Measurements from ENCODE around the gene MKLN1.
A peak's percentile ranks its signal among the peaks of the same experiment; 100 is the strongest.

MKLN1 gene

DNA sequence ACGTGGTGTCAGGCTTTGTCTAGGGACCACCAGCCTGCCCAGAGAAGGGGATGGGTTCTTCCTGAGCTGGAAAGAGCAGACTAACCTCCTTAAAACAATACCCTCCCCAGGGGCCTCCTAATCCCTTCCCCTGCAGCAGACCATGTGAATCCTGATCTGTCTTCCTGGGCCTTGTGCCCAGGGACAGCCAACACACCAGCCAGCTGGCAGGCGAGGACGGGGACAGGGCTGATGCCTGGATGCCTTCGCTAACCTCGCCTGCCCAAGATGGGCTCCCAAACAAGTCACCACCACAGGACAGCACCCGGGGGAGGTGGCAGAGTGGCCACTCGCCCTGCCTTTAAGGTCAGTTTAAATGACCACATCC, 211.1 kb downstream of the MKLN1 start:
- no peak for DNase-seq (ENCODE audit: extremely low read depth, low read depth)

DNA sequence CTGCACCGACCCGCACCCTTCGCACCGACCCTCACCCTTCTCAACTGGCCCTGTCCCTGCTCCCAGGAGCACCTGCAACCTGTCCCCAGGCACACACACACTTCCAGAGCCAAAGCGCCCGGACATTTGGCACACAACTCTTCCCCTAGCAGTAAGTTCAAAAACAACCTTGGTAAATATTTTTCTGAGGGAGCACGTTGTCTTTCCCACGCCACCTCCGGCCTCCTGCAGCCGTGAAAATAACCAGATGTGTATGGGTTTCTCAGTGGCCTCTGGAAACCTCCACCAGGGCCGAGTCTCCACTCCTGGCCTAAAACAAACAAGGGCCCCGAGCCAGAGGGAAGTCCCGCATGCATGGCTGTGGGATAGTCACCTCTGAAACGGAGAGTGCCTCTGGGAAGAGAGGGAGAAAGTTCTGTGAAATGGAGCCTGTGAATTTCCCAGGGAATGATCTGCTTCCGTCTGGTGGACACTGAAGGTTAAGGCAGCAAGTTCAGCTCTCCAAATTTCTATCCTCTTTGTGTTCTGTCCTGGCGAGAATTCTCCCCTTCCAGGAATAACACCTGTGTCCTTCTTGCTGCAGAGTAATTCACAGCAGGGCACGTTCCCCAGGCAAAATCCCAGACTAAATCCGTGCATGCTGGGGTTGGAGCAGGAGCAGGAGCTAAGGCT, 213.0 kb downstream of the MKLN1 start:
- no peak for DNase-seq (ENCODE audit: extremely low read depth, low read depth)
- TF ChIP-seq, protein P1, sequence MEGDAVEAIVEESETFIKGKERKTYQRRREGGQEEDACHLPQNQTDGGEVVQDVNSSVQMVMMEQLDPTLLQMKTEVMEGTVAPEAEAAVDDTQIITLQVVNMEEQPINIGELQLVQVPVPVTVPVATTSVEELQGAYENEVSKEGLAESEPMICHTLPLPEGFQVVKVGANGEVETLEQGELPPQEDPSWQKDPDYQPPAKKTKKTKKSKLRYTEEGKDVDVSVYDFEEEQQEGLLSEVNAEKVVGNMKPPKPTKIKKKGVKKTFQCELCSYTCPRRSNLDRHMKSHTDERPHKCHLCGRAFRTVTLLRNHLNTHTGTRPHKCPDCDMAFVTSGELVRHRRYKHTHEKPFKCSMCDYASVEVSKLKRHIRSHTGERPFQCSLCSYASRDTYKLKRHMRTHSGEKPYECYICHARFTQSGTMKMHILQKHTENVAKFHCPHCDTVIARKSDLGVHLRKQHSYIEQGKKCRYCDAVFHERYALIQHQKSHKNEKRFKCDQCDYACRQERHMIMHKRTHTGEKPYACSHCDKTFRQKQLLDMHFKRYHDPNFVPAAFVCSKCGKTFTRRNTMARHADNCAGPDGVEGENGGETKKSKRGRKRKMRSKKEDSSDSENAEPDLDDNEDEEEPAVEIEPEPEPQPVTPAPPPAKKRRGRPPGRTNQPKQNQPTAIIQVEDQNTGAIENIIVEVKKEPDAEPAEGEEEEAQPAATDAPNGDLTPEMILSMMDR (IDR thresholded peaks at IDR 0.05; ENCODE audit: low read depth, low read length), result no peak

More for the DNA sequence above, 211.1 kb downstream of the MKLN1 start:
- TF ChIP-seq, protein P1 (IDR thresholded peaks at IDR 0.05; ENCODE audit: low read depth, low read length), result no peak

DNA sequence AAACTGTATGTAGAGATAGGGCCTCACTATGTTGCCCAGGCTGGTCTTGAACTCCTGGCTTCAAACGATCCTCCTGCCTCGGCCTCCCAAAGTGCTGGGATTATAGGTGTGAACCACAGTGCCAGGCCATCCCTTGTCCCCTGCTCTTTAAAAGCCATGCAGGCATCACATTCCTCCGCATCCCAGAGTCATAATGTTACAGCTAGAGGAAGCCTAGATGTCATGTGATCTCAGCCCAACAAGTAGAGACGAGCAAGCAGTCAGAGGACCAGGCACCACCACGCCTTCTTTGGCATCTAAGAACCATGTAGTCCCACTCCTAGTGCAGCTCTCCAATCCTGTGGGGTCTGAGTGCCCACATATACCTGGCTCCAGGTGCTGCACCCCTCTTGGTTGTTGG, 215.6 kb downstream of the MKLN1 start:
- DNase-seq (ENCODE audit: extremely low read depth, low read depth), result no peak
- TF ChIP-seq, protein P1 (IDR thresholded peaks at IDR 0.05; ENCODE audit: low read depth, low read length), result no peak

DNA sequence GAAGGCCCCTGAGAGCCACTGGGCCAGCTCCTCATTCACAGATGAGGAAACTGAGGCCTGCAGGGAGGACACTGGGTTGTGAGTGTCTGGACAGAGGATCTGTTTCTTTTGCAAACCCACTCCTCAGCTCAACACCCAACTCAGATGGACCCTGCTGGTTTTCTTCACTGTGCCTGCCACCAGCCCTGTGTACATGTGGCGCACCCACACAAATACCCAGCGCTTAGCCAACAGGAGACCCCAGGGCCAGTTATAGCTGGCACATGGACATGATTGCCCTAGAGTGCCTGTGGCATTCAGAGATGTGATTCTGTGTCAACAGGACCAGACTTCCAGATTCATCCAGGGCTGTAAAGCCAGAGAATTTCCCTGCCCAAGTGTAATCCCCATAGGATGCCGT, 216.3 kb downstream of the MKLN1 start:
- TF ChIP-seq, protein P1 (IDR thresholded peaks at IDR 0.05; ENCODE audit: low read depth, low read length), result no peak
- no peak for DNase-seq (ENCODE audit: extremely low read depth, low read depth)

DNA sequence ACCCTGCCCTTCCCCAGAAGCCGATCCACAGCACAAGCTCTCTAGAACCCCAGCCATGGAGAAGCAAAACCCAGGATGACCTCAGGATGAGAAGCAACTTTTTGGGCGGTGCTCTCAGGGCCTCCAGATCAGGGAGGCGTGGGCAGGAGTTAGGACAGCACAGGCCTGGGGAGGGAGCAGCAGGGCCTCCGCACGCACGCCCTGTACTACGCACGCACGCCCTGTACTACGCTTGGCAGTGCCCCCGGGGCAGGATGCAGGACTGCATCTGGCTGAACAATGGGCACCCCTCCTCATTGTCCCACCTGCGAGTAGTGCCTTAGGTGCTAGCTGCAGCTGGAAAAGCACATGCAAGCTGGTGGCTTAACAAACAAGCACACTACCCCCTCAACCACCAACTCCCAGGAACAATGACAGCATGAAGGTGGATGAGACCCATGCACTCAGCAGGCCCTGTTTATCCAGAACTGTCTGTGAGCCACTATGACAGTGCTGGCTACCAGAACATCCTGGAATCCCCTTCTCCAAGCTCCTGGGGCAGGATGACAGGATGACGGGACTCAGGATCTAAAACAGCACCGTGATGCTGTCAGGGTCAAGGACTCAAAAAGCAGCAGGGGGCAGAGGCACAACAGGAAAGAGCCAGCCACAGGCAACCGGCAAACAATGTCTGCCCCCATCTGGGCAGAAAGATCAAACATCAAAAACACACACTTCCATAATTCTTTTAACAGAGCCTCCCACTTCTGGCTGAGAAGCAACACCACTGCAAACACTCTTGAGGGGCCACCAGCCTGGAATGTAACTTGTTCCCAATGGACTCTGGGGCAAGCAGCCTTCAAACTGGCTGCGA, 217.0 kb downstream of the MKLN1 start:
- TF ChIP-seq, protein P1 (IDR thresholded peaks at IDR 0.05; ENCODE audit: low read depth, low read length), result peak; percentile 0; the same call in 1 of the 2 replicates
- DNase-seq (ENCODE audit: extremely low read depth, low read depth), result no peak

DNA sequence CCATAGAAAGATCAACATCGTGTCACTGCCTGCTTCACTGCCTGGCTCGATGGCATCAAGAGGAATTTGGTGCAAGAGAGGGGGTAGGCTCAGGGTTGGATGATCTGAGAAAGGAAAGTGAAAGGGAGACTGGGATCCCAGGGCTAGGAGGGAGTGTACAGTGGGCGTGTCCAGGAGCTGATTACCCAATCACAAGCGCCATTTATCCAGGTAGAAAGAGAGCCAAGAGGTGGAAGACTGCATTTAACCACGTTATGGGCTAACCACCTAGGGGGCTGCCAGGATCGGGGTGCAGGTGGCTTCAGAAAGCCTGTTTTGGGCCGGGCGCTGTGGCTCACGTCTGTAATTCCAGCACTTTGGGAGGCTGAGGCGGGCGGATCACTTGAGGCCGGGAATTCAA, 218.4 kb downstream of the MKLN1 start:
- TF ChIP-seq, protein P1 (IDR thresholded peaks at IDR 0.05; ENCODE audit: low read depth, low read length), result no peak
- DNase-seq (ENCODE audit: extremely low read depth, low read depth), result no peak
